Naive thymus-derived CD8-positive, alpha-beta T cell (primary cell): ENCODE results near the gene ELOVL3. TPM values are rescaled to one million over a fixed set of nuclear protein-coding genes. Genes with fewer than 3 reads are reported as not detected.
"Not testable (repeated sequence)": the region's sequence is repeated elsewhere in the genome, so short reads cannot be mapped to it uniquely, and the experiment has no call there.

ENCODE experiments used
- ATAC-seq, 2 donors: fragments of 150-1000 bp; cut with Tn5 transposase in 1 of 2; sonication (Bioruptor Pico), chemical (Tn5 transposase) in 1 of 2; 1 replicate in 1 of 2; 2 replicates in 1 of 2; pipeline ENCODE4 v1.10.0; 2021; ENCODE audit warnings: mild to moderate bottlenecking in 2 of 2, moderate library complexity in 2 of 2
- POLR2A ChIA-PET: fragments of 350-600 bp; sonication (Branson Sonifier 250); formaldehyde crosslinking; loops from one replicate; lab custom pipeline; 2021; ENCODE audit warnings: antibody characterized with exemption; lab: Charles Lee
- DNase-seq, 10 donors: peaks; one replicate each; pipeline versions ENCODE4 v3.0.0 to v3.0.0-alpha.2; 2020 to 2022
- H3K27ac Mint-ChIP-seq, 10 donors: one replicate each; pipeline ENCODE4 v1.8.0; 2020 to 2022; ENCODE audit warnings: mild to moderate bottlenecking in 10 of 10, mixed read lengths in 10 of 10, moderate library complexity in 4 of 10, inconsistent platforms in 1 of 10
- H3K27me3 Mint-ChIP-seq, 5 donors: one replicate each; pipeline ENCODE4 v1.8.0; 2021 to 2022; ENCODE audit warnings: mixed read lengths in 5 of 5
- H3K36me3 Mint-ChIP-seq, 3 donors: one replicate each; pipeline ENCODE4 v1.8.0; 2020 to 2022; ENCODE audit warnings: mixed read lengths in 3 of 3, mild to moderate bottlenecking in 2 of 3, inconsistent platforms in 1 of 3
- H3K4me1 Mint-ChIP-seq, 4 donors: one replicate each; pipeline ENCODE4 v1.8.0; 2021 to 2022; ENCODE audit warnings: mixed read lengths in 4 of 4
- H3K4me3 Mint-ChIP-seq, 10 donors: one replicate each; pipeline ENCODE4 v1.8.0; 2020 to 2022; ENCODE audit warnings: mild to moderate bottlenecking in 10 of 10, mixed read lengths in 10 of 10, moderate library complexity in 6 of 10, inconsistent platforms in 1 of 10
- H3K9me3 Mint-ChIP-seq, 9 donors: one replicate each; pipeline ENCODE4 v1.8.0; 2020 to 2022; ENCODE audit warnings: mixed read lengths in 9 of 9, mild to moderate bottlenecking in 3 of 9, inconsistent platforms in 1 of 9, moderate library complexity in 1 of 9
- polyA plus RNA-seq, 3 donors: library from polyadenylated mRNA; unstranded; fragments of 300-500 nt; fragmentation: Illumina TruSeq; gene quantifications; one replicate each; pipeline ENCODE4 v1.2.3, GENCODE V29; 2021
- total RNA-seq, 8 experiments: library from RNA in 2 of 8; stranded (reverse) in 2 of 8; gene quantifications; one replicate each; pipeline ENCODE4 v1.2.3 and lab custom pipeline; 2021 to 2026

Gene ELOVL3
- total and polyA plus RNA-seq, 5 experiments from 2014 or later, result not detected

- ATAC-seq, result no peak
- peaks cover 4 to 12% (median 8%) of the 10 kb centered on the region in 3 donors for H3K36me3 Mint-ChIP-seq
- H3K4me3 Mint-ChIP-seq, result no peak overlapping the region
- no peak for DNase-seq
- peaks cover 5 to 27% (median 13%) of the 10 kb centered on the region in 5 donors for H3K27me3 Mint-ChIP-seq
- peaks cover 0 to 5% (median 0%) of the 10 kb centered on the region in 4 donors for H3K4me1 Mint-ChIP-seq
- H3K9me3 Mint-ChIP-seq, result peaks cover 0 to 15% (median 5%) of the 10 kb centered on the region in 9 donors
- POLR2A ChIA-PET, result interaction anchor here (0.7 kb wide), 1 partner anchor 65 kb away, joined by 3 read pairs; no protein-coding TSS in a partner anchor
- H3K27ac Mint-ChIP-seq, result no peak overlapping the region
Measured at GRCh38 chr10:102200751-102201640, 25.1 kb upstream of the ELOVL3 start.

- H3K27ac Mint-ChIP-seq, result peak overlapping the region in 1 of 10 donors; percentile 3
- POLR2A ChIA-PET, result no interaction called here
- H3K36me3 Mint-ChIP-seq, result peaks cover 4 to 12% (median 8%) of the 10 kb centered on the region in 3 donors
- peaks cover 0 to 15% (median 5%) of the 10 kb centered on the region in 9 donors for H3K9me3 Mint-ChIP-seq
- peaks cover 0 to 5% (median 0%) of the 10 kb centered on the region in 4 donors for H3K4me1 Mint-ChIP-seq
- no peak for ATAC-seq
- no peak for DNase-seq
- peaks cover 5 to 27% (median 13%) of the 10 kb centered on the region in 5 donors for H3K27me3 Mint-ChIP-seq
- no peak overlapping the region for H3K4me3 Mint-ChIP-seq
Measured at GRCh38 chr10:102202386-102202785, 23.7 kb upstream of the ELOVL3 start.

GRCh38 chr10:102208311-102209035, 17.6 kb upstream of the ELOVL3 start:
- peaks cover 0 to 3% (median 0%) of the 10 kb centered on the region in 4 donors for H3K4me1 Mint-ChIP-seq
- H3K27me3 Mint-ChIP-seq, result peaks cover 2 to 4% (median 2%) of the 10 kb centered on the region in 5 donors
- peaks cover 4 to 9% (median 6%) of the 10 kb centered on the region in 3 donors for H3K36me3 Mint-ChIP-seq
- DNase-seq (no peak), ATAC-seq (no peak)
- POLR2A ChIA-PET, result no interaction called here
- H3K4me3 Mint-ChIP-seq, result no peak overlapping the region
- peaks cover 0 to 15% (median 4%) of the 10 kb centered on the region in 9 donors for H3K9me3 Mint-ChIP-seq
- H3K27ac Mint-ChIP-seq, result no peak overlapping the region

DNA sequence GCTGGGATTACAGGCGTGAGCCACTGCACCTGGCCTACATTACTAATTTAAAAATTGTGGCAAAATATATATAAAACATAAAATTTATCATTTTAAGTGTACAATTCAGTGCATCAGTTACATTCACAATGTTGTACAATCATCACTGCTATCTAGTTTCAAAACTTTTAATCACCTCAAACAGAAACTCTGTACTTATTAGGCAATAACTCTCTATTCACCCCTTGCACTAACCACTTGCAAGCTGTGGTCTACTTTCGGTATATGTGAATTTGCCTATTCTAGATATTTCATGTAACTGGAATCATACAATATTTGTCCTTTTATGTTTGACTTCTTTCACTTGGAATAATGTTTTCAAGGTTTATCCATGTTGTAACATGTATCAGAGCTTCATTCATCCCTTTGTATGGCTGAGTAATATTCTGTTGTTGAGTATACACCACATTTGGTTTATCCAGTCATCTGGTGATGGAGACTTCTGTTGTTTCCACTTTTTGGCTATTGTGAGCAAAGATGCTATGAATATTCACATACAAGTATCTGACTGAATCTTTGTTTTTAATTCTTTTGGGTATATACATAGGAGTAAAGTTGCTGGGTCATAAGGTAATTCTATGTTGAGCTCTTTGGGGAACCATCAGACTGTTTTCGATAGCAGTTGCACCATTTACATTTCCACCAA, 14.3 kb upstream of the ELOVL3 start:
- Mint-ChIP-seq H3K27me3 (peaks cover 0 to 2% (median 0%) of the 10 kb centered on the region in 5 donors), H3K27ac (no peak overlapping the region), H3K4me3 (no peak overlapping the region), H3K36me3 (no peaks in the 10 kb centered on the region), H3K9me3 (no peaks in the 10 kb centered on the region), H3K4me1 (peaks cover 0 to 5% (median 0%) of the 10 kb centered on the region in 4 donors)
- ATAC-seq, result no peak
- no peak for DNase-seq
- POLR2A ChIA-PET, result no interaction called here

- H3K4me3 Mint-ChIP-seq, DNase-seq, H3K36me3 Mint-ChIP-seq, ATAC-seq, H3K9me3 Mint-ChIP-seq, POLR2A ChIA-PET, H3K27ac Mint-ChIP-seq, H3K4me1 Mint-ChIP-seq, H3K27me3 Mint-ChIP-seq: not testable (repeated sequence)
Measured at GRCh38 chr10:102213599-102213998, 12.5 kb upstream of the ELOVL3 start.

- POLR2A ChIA-PET, result interaction anchor here (0.6 kb wide), 1 partner anchor 140 kb away, joined by 4 read pairs; no protein-coding TSS in a partner anchor
- H3K27ac Mint-ChIP-seq, result no peak overlapping the region
Measured at GRCh38 chr10:102219370-102219769, 6.7 kb upstream of the ELOVL3 start.

DNA sequence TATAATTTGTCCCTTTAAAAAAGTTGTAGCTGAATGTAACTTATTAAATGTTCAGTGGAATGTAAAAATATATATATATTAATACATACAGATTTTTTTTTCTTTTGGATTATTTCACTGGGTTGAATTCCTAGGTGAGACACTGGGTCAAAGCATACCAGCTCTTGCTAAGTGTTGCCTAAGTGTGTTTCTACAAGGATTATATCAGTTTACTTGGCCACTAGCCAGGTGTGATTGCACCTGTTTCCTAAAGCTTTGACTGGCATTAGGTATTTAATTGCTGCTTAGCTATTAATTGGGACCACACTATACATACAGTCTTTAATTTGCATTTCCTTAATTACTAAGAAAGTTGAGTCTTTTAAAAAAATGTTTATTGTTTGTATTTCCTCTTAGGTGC, 5.5 kb upstream of the ELOVL3 start:
- H3K27ac Mint-ChIP-seq, result no peak overlapping the region
- H3K9me3 Mint-ChIP-seq, result no peaks in the 10 kb centered on the region
- H3K4me1 Mint-ChIP-seq, result peaks cover 0 to 1% (median under 1%) of the 10 kb centered on the region in 4 donors
- H3K36me3 Mint-ChIP-seq, result no peaks in the 10 kb centered on the region
- DNase-seq (no peak), ATAC-seq (no peak)
- POLR2A ChIA-PET, result interaction anchor here (0.5 to 1.1 kb wide), 2 partner anchors 11 to 41 kb away, joined by 3 read pairs; no protein-coding TSS in a partner anchor
- H3K27me3 Mint-ChIP-seq, result peaks cover 0 to 7% (median 4%) of the 10 kb centered on the region in 5 donors
- no peak overlapping the region for H3K4me3 Mint-ChIP-seq

More at GRCh38 chr10:102219370-102219769, 6.7 kb upstream of the ELOVL3 start:
- Mint-ChIP-seq H3K27me3 (peaks cover 0 to 8% (median 4%) of the 10 kb centered on the region in 5 donors), H3K9me3 (no peaks in the 10 kb centered on the region), H3K36me3 (no peaks in the 10 kb centered on the region), H3K4me3 (no peak overlapping the region), H3K4me1 (no peaks in the 10 kb centered on the region)
- DNase-seq (peak in 1 of 10 donors; percentile 23), ATAC-seq (no peak)

- Mint-ChIP-seq H3K36me3 (no peaks in the 10 kb centered on the region), H3K27me3 (peaks cover 11 to 15% (median 12%) of the 10 kb centered on the region in 5 donors)
- POLR2A ChIA-PET, result no interaction called here
Measured at GRCh38 chr10:102222797-102223196, 3.3 kb upstream of the ELOVL3 start.

GRCh38 chr10:102226542-102226870, 407 bp downstream of the ELOVL3 start:
- H3K4me3 Mint-ChIP-seq, result peak overlapping the region; percentile 67 to 87 (median 78)
- H3K4me1 Mint-ChIP-seq, result peaks cover 16 to 36% (median 28%) of the 10 kb centered on the region in 4 donors
- peaks cover 22 to 48% (median 34%) of the 10 kb centered on the region in 5 donors for H3K27me3 Mint-ChIP-seq
- H3K36me3 Mint-ChIP-seq, result no peaks in the 10 kb centered on the region
- peak overlapping the region in 3 of 10 donors; percentile 41 to 66 (median 49) for H3K27ac Mint-ChIP-seq
- ATAC-seq (no peak), DNase-seq (no peak)
- POLR2A ChIA-PET, result interaction anchor here (1.2 to 1.5 kb wide), 3 partner anchors 19 to 418 kb away, joined by 3 to 7 read pairs (median 3); partner anchors contain the start of genes GBF1 and TRIM8
- H3K9me3 Mint-ChIP-seq, result no peaks in the 10 kb centered on the region

More at GRCh38 chr10:102222797-102223196, 3.3 kb upstream of the ELOVL3 start:
- ATAC-seq, result no peak
- no peak overlapping the region for H3K4me3 Mint-ChIP-seq
- peak in 1 of 10 donors; percentile 32 for DNase-seq
- no peak overlapping the region for H3K27ac Mint-ChIP-seq
- no peaks in the 10 kb centered on the region for H3K9me3 Mint-ChIP-seq
- H3K4me1 Mint-ChIP-seq, result peaks cover 10 to 15% (median 15%) of the 10 kb centered on the region in 4 donors

DNA sequence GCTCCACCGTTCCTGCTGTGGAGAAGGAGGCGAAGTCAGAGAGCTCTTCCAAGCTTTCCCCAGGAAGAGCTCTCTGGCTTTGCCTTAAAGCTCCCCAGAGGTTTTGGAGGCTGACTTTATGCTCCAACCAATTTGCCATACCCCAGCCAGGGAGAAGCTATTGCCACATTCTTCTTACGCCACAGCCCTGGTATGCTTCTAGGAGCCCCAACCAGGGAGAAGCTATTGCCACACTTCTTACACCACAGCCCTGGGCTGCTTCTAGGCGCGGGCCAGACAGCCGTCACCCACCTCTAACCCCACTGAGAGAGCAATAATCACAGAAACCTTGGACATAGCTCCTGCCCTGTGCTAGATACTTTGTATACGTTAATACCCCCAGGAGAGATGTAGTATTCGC, 951 bp downstream of the ELOVL3 start:
- H3K9me3 Mint-ChIP-seq, result no peaks in the 10 kb centered on the region
- H3K27me3 Mint-ChIP-seq, result peaks cover 22 to 53% (median 37%) of the 10 kb centered on the region in 5 donors
- no peak overlapping the region for H3K27ac Mint-ChIP-seq
- POLR2A ChIA-PET, result interaction anchor here (1.2 to 1.5 kb wide), 3 partner anchors 18 to 418 kb away, joined by 3 to 7 read pairs (median 3); partner anchors contain the start of genes GBF1 and TRIM8
- peak overlapping the region in 8 of 10 donors; percentile 13 to 80 (median 32) for H3K4me3 Mint-ChIP-seq
- peaks cover 18 to 41% (median 31%) of the 10 kb centered on the region in 4 donors for H3K4me1 Mint-ChIP-seq
- DNase-seq (no peak), ATAC-seq (no peak)
- H3K36me3 Mint-ChIP-seq, result no peaks in the 10 kb centered on the region

DNA sequence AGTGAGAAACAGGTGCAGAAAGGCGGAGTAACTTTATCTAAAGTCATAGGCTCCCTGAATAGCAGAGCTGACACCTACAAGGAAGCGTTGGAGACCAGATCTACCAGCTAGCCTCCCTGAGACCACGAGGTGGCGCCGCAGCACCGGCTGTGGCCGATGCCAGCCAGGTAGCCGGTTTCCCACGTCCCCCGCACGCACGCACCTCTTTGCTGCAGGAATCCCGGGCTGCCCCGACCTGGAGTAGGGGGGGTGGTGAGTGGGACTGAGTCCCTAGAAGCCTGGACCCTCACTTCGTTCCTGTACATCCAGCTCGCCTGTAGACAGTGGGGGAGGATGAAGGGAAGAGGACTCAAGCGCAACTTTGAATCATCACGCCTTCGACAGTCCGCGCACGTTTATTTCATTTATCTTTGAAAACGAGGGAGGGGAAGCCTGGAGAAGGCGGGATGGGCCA, 3.7 kb downstream of the ELOVL3 start:
- DNase-seq, result peak; percentile 73 to 91 (median 86)

More for the DNA sequence above, 3.7 kb downstream of the ELOVL3 start:
- POLR2A ChIA-PET, result interaction anchor here (0.9 to 2.3 kb wide), 7 partner anchors 11 to 354 kb away, joined by 3 to 15 read pairs (median 4); partner anchors contain the start of genes GBF1 and PITX3
- Mint-ChIP-seq H3K27ac (peak overlapping the region in 1 of 10 donors; percentile 7), H3K27me3 (peaks cover 27 to 74% (median 45%) of the 10 kb centered on the region in 5 donors), H3K36me3 (no peaks in the 10 kb centered on the region), H3K4me3 (peak overlapping the region; percentile 74 to 91 (median 82)), H3K4me1 (peaks cover 18 to 42% (median 31%) of the 10 kb centered on the region in 4 donors), H3K9me3 (no peaks in the 10 kb centered on the region)
- ATAC-seq, result peak; percentile 57 to 60
